Liver (tissue), 9 donors: ENCODE measurements around the gene TSGA10. TPM values are rescaled to one million over a fixed set of nuclear protein-coding genes. Genes with fewer than 3 reads are reported as not detected.

ENCODE experiments used
- DNase-seq: peaks from one replicate; pipeline ENCODE4 v3.0.0-alpha.2; 2017; ENCODE audit warnings: low spot score
- H3K27ac ChIP-seq, 2 donors: one replicate each; pipeline ENCODE4 v1.7.0; 2013; ENCODE audit warnings: inconsistent platforms in 2 of 2, low read length in 2 of 2, control low read depth in 1 of 2, low read depth in 1 of 2, mild to moderate bottlenecking in 1 of 2
- H3K27me3 ChIP-seq, 4 donors: one replicate each; pipeline versions ENCODE4 v1.6.1 to v1.7.0; 2013; ENCODE audit warnings: low read length in 3 of 4, inconsistent platforms in 1 of 4, mild to moderate bottlenecking in 1 of 4, moderate library complexity in 1 of 4; ENCODE audit not compliant: control insufficient read depth in 4 of 4, insufficient read depth in 4 of 4
- H3K36me3 ChIP-seq, 4 donors: one replicate each; pipeline versions ENCODE4 v1.6.1 to v1.7.0; 2013; ENCODE audit warnings: low read length in 3 of 4, mild to moderate bottlenecking in 3 of 4, low read depth in 1 of 4, moderate library complexity in 1 of 4; ENCODE audit not compliant: control insufficient read depth in 4 of 4, insufficient read depth in 3 of 4
- H3K4me1 ChIP-seq, 4 donors: one replicate each; pipeline versions ENCODE4 v1.6.1 to v1.7.0; 2013; ENCODE audit warnings: low read length in 3 of 4, mild to moderate bottlenecking in 3 of 4, moderate library complexity in 1 of 4; ENCODE audit not compliant: control insufficient read depth in 4 of 4, insufficient read depth in 4 of 4
- H3K4me3 ChIP-seq, 3 donors: one replicate each; pipeline versions ENCODE4 v1.6.1 to v1.7.0; 2013; ENCODE audit warnings: low read length in 3 of 3, control low read depth in 1 of 3, low read depth in 1 of 3, mild to moderate bottlenecking in 1 of 3
- H3K9ac ChIP-seq, 2 donors: one replicate each; pipeline ENCODE4 v1.7.0; 2013; ENCODE audit warnings: low read length in 2 of 2, mild to moderate bottlenecking in 2 of 2, moderate library complexity in 2 of 2, control low read depth in 1 of 2, low read depth in 1 of 2
- H3K9me3 ChIP-seq, 4 donors: one replicate each; pipeline versions ENCODE4 v1.6.1 to v1.7.0; 2013; ENCODE audit warnings: low read length in 3 of 4; ENCODE audit not compliant: control insufficient read depth in 4 of 4
- FOXA1 ChIP-seq: IDR thresholded peaks from 2 replicates; pipeline ENCODE4 v1.6.1; 2016; ENCODE audit warnings: antibody characterized with exemption
- FOXA2 ChIP-seq: IDR thresholded peaks from 2 replicates; pipeline ENCODE4 v1.6.1; 2016; ENCODE audit warnings: antibody characterized with exemption
- GABPA ChIP-seq, 2 donors: IDR thresholded peaks in 1 of 2; conservative IDR thresholded peaks in 1 of 2; 2 replicates each; pipeline ENCODE4 v1.6.1; 2016; ENCODE audit warnings: antibody characterized with exemption in 2 of 2, mild to moderate bottlenecking in 1 of 2, moderate library complexity in 1 of 2
- HNF4A ChIP-seq, 2 donors: conservative IDR thresholded peaks; 2 replicates each; pipeline ENCODE4 v1.6.1; 2016; ENCODE audit warnings: antibody characterized with exemption in 2 of 2, mild to moderate bottlenecking in 2 of 2
- HNF4G ChIP-seq: IDR thresholded peaks from 2 replicates; pipeline ENCODE4 v1.6.1; 2016; ENCODE audit warnings: antibody characterized with exemption
- JUND ChIP-seq, 2 donors: IDR thresholded peaks; 2 replicates each; pipeline ENCODE4 v1.6.1; 2016; ENCODE audit warnings: antibody characterized with exemption in 2 of 2
- RAD21 ChIP-seq, 2 donors: IDR thresholded peaks; 2 replicates each; pipeline ENCODE4 v1.6.1; 2016; ENCODE audit warnings: antibody characterized with exemption in 2 of 2, mild to moderate bottlenecking in 2 of 2
- REST ChIP-seq: IDR thresholded peaks from 2 replicates; pipeline ENCODE4 v1.6.1; 2016; ENCODE audit warnings: antibody characterized with exemption, mild to moderate bottlenecking
- RXRA ChIP-seq, 2 donors: IDR thresholded peaks; 2 replicates each; pipeline ENCODE4 v1.6.1; 2017 to 2018; ENCODE audit warnings: antibody characterized with exemption in 2 of 2, mild to moderate bottlenecking in 1 of 2
- SP1 ChIP-seq: IDR thresholded peaks from 2 replicates; pipeline ENCODE4 v1.6.1; 2018; ENCODE audit warnings: antibody characterized with exemption, mild to moderate bottlenecking
- YY1 ChIP-seq: IDR thresholded peaks from 2 replicates; pipeline ENCODE4 v1.6.1; 2016; ENCODE audit warnings: antibody characterized with exemption, mild to moderate bottlenecking
- ZBTB33 ChIP-seq: IDR thresholded peaks from 2 replicates; pipeline ENCODE4 v1.6.1; 2016; ENCODE audit warnings: antibody characterized with exemption
- WGBS: extraction: QIAGEN DNeasy Blood & Tissue Kit; methylation state at CpG from one replicate; pipeline ENCODE4 v1.1.7; 2013; 5-methylcytosine and 5-hydroxymethylcytosine counted together
- polyA plus RNA-seq, 2 donors: library from polyadenylated mRNA; stranded (reverse) in 1 of 2; unstranded in 1 of 2; fragments of 200-250 nt in 1 of 2; fragments of >200 nt in 1 of 2; fragmentation: Nextera tagmentation in 1 of 2; extraction: Ambion mirVana in 1 of 2; gene quantifications; one replicate each; pipeline versions ENCODE4 v1.2.1 to v1.2.3, GENCODE V29; 2013 to 2015
- total RNA-seq, 2 donors: library from RNA; depleted of rRNA; stranded (reverse); fragments of >200 nt; gene quantifications; one replicate each; pipeline ENCODE4 v1.2.3, GENCODE V29; 2014
- TF ChIP-seq, protein P1 (sequence below): IDR thresholded peaks from 2 replicates; pipeline ENCODE4 v1.6.1; 2016; ENCODE audit warnings: antibody characterized with exemption
- TF ChIP-seq, protein P2 (sequence below): IDR thresholded peaks from 2 replicates; pipeline ENCODE4 v1.6.1; 2016; ENCODE audit warnings: antibody characterized with exemption
- donor health status: healthy.
- donor health status: healthy.
- donor health status: healthy.
- donor health status: healthy.
- donor health status: healthy.

TSGA10 gene
- total and polyA plus RNA-seq, 4 donors, result 0.93 to 4.4 (median 3.8) TPM

- Histone ChIP-seq H3K9me3 (no peaks in the 10 kb centered on the region), H3K4me1 (no peaks in the 10 kb centered on the region), H3K9ac (no peak overlapping the region), H3K36me3 (peaks cover 5 to 27% (median 20%) of the 10 kb centered on the region in 4 donors), H3K27ac (no peak overlapping the region), H3K4me3 (no peak overlapping the region), H3K27me3 (no peaks in the 10 kb centered on the region)
- TF ChIP-seq JUND (IDR thresholded peaks at IDR 0.05) (no peak), HNF4G (no peak), GABPA (IDR thresholded peaks at IDR 0.05 in 1 of 2, conservative IDR thresholded peaks at IDR 0.05 in 1 of 2) (no peak), FOXA2 (no peak), HNF4A (conservative IDR thresholded peaks at IDR 0.05) (no peak), FOXA1 (no peak), SP1 (no peak)
- TF ChIP-seq, protein P1, sequence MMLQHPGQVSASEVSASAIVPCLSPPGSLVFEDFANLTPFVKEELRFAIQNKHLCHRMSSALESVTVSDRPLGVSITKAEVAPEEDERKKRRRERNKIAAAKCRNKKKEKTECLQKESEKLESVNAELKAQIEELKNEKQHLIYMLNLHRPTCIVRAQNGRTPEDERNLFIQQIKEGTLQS, result no peak
- 75% methylated on average over 1 of the region's 1 CpG for WGBS
- DNase-seq, result no peak
These were observed 14.8 kb upstream of the TSGA10 start for GRCh38 chr2:99169534-99169933.

GRCh38 chr2:99166218-99166617, 11.5 kb upstream of the TSGA10 start:
- H3K27ac ChIP-seq, result no peak overlapping the region
- H3K27me3 ChIP-seq, result no peaks in the 10 kb centered on the region
- no peak overlapping the region for H3K9ac ChIP-seq
- H3K36me3 ChIP-seq, result peaks cover 3 to 31% (median 20%) of the 10 kb centered on the region in 4 donors
- WGBS, result 66% methylated on average over 5 of the region's 5 CpGs
- no peaks in the 10 kb centered on the region for H3K9me3 ChIP-seq
- no peaks in the 10 kb centered on the region for H3K4me1 ChIP-seq
- TF ChIP-seq HNF4A (conservative IDR thresholded peaks at IDR 0.05) (no peak), YY1 (no peak), RAD21 (IDR thresholded peaks at IDR 0.05) (no peak), ZBTB33 (no peak), REST (no peak), RXRA (IDR thresholded peaks at IDR 0.05) (no peak)
- TF ChIP-seq, protein P2, sequence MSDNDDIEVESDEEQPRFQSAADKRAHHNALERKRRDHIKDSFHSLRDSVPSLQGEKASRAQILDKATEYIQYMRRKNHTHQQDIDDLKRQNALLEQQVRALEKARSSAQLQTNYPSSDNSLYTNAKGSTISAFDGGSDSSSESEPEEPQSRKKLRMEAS, result no peak
- no peak for DNase-seq
- H3K4me3 ChIP-seq, result no peak overlapping the region
